SU-DHL-6 (cell line): ENCODE data around the gene SEC22A.

Experiments
- EZH2phosphoT487 ChIP-seq: fragments of 200-600 bp; sonication (generic), shearing (Covaris generic); conservative IDR thresholded peaks from 2 replicates; pipeline ENCODE4 v1.6.1; 2018; ENCODE audit warnings: mild to moderate bottlenecking, antibody characterized with exemption, low read length, moderate library complexity, mixed read lengths
- TF ChIP-seq, protein P1 (sequence below): fragments of 200-600 bp; sonication (generic); IDR thresholded peaks from one replicate; pipeline ENCODE4 v1.5.1; 2017; ENCODE audit warnings: antibody characterized with exemption, mild to moderate bottlenecking, low read length, moderate library complexity; ENCODE audit not compliant: insufficient read depth, poor library complexity, severe bottlenecking

DNA sequence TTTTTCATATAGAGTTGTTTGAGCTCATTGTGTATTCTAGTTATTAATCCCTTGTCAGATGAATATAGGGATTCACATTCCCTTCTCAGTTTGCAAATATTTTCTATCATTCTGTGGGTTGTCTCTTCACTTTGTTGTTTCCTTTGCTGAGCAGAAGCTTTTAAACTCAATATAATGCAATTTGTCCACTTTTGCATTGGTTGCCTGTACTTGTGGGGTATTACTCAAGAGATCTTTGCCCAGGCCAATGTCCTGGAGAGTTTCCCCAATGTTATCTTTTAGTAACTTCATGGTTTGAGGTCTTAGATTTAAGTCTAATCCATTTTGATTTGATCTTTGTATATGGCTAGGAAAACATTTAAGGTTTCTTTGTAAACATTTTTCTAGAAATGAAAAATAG, 24.8 kb downstream of the SEC22A start:
- TF ChIP-seq, protein P1, sequence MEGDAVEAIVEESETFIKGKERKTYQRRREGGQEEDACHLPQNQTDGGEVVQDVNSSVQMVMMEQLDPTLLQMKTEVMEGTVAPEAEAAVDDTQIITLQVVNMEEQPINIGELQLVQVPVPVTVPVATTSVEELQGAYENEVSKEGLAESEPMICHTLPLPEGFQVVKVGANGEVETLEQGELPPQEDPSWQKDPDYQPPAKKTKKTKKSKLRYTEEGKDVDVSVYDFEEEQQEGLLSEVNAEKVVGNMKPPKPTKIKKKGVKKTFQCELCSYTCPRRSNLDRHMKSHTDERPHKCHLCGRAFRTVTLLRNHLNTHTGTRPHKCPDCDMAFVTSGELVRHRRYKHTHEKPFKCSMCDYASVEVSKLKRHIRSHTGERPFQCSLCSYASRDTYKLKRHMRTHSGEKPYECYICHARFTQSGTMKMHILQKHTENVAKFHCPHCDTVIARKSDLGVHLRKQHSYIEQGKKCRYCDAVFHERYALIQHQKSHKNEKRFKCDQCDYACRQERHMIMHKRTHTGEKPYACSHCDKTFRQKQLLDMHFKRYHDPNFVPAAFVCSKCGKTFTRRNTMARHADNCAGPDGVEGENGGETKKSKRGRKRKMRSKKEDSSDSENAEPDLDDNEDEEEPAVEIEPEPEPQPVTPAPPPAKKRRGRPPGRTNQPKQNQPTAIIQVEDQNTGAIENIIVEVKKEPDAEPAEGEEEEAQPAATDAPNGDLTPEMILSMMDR: no peak
- TF ChIP-seq EZH2phosphoT487: no peak
